NT2/D1 (cell line): ENCODE data around the gene TBC1D22A.

Experiments
- SUZ12 ChIP-seq: IDR thresholded peaks from 2 replicates; pipeline ENCODE4 v1.6.1; 2011; ENCODE audit not compliant: insufficient read length, insufficient read depth; ENCODE audit errors: extremely low read depth
- ZNF274 ChIP-seq: IDR thresholded peaks from 2 replicates; pipeline ENCODE4 v1.6.1; 2011; ENCODE audit warnings: mild to moderate bottlenecking, low read depth, low read length

GRCh38 chr22:46776876-46777608 lies 14.6 kb downstream of the TBC1D22A start:
- no peak for TF ChIP-seq SUZ12
- TF ChIP-seq ZNF274, result no peak
